Activated CD4-positive, alpha-beta memory T cell treated with anti-CD3 and anti-CD28 coated beads for 36 hours (primary cell): ENCODE measurements around the gene PLCB1. TPM values are rescaled to one million over a fixed set of nuclear protein-coding genes. Genes with fewer than 3 reads are reported as not detected.

Source experiments
- CTCF ChIA-PET: fragments of 350-600 bp; sonication (Branson Sonifier 250); formaldehyde crosslinking; loops from one replicate; lab custom pipeline; 2021; ENCODE audit warnings: antibody characterized with exemption, inconsistent platforms; lab: Charles Lee
- POLR2A ChIA-PET: fragments of 350-600 bp; sonication (Branson Sonifier 250); formaldehyde crosslinking; loops from one replicate; lab custom pipeline; 2021; ENCODE audit warnings: antibody characterized with exemption; lab: Charles Lee
- DNase-seq: peaks from one replicate; pipeline ENCODE4 v3.0.0-alpha.2; 2020
- H3K27ac Mint-ChIP-seq: one replicate; pipeline ENCODE4 v1.8.0; 2021; ENCODE audit warnings: mixed read lengths
- H3K27me3 Mint-ChIP-seq: one replicate; pipeline ENCODE4 v1.8.0; 2021; ENCODE audit warnings: mixed read lengths
- H3K36me3 Mint-ChIP-seq: one replicate; pipeline ENCODE4 v1.8.0; 2021; ENCODE audit warnings: mixed read lengths
- H3K4me1 Mint-ChIP-seq: one replicate; pipeline ENCODE4 v1.8.0; 2021; ENCODE audit warnings: low read depth, mixed read lengths
- H3K4me3 Mint-ChIP-seq: one replicate; pipeline ENCODE4 v1.8.0; 2021; ENCODE audit warnings: mild to moderate bottlenecking, mixed read lengths
- H3K9me3 Mint-ChIP-seq: one replicate; pipeline ENCODE4 v1.8.0; 2021; ENCODE audit warnings: mixed read lengths
- intact Hi-C: fragments of 100-400 bp; cut with micrococcal nuclease; formaldehyde crosslinking; loops from one replicate; pipeline ENCODE4 v1.15.1; 2023
- total RNA-seq, 2 experiments: library from RNA; stranded (reverse); gene quantifications; one replicate each; pipeline ENCODE4 v1.2.3, GENCODE V29; 2021

Gene PLCB1
- total RNA-seq, 2 experiments from 2014 or later = 3.9 to 4.0 TPM

- Mint-ChIP-seq H3K4me3 (no peak overlapping the region), H3K36me3 (no peaks in the 10 kb centered on the region), H3K27me3 (peaks cover 5% of the 10 kb centered on the region), H3K27ac (no peak overlapping the region), H3K4me1 (peaks cover 25% of the 10 kb centered on the region), H3K9me3 (no peaks in the 10 kb centered on the region)
- ChIA-PET CTCF (no interaction called here), POLR2A (no interaction called here)
- no peak for DNase-seq
- intact Hi-C loops = loop anchor here (10.0 kb wide), 1 partner anchor 57 kb away; no protein-coding TSS in a partner anchor
Measured at GRCh38 chr20:8271727-8272126, 139.7 kb downstream of the PLCB1 start.

- Mint-ChIP-seq H3K4me3 (no peak overlapping the region), H3K9me3 (no peaks in the 10 kb centered on the region), H3K27me3 (peaks cover 5% of the 10 kb centered on the region), H3K36me3 (no peaks in the 10 kb centered on the region), H3K27ac (no peak overlapping the region), H3K4me1 (peaks cover 25% of the 10 kb centered on the region)
- intact Hi-C loops = loop anchor here (10.0 kb wide), 1 partner anchor 58 kb away; no protein-coding TSS in a partner anchor
- no peak for DNase-seq
- ChIA-PET CTCF (interaction anchor here (0.6 kb wide), 1 partner anchor 79 kb away, joined by 4 read pairs; no protein-coding TSS in a partner anchor), POLR2A (no interaction called here)
Measured at GRCh38 chr20:8272766-8273165, 140.7 kb downstream of the PLCB1 start.

GRCh38 chr20:8284902-8285301, 152.8 kb downstream of the PLCB1 start:
- H3K4me1 Mint-ChIP-seq = no peaks in the 10 kb centered on the region
- intact Hi-C loops = no loop called here
- no peak overlapping the region for H3K27ac Mint-ChIP-seq
- no peaks in the 10 kb centered on the region for H3K36me3 Mint-ChIP-seq
- no peak overlapping the region for H3K4me3 Mint-ChIP-seq
- no peaks in the 10 kb centered on the region for H3K9me3 Mint-ChIP-seq
- CTCF ChIA-PET = no interaction called here
- POLR2A ChIA-PET = no interaction called here
- no peaks in the 10 kb centered on the region for H3K27me3 Mint-ChIP-seq
- no peak for DNase-seq

- intact Hi-C loops = no loop called here
- ChIA-PET POLR2A (interaction anchor here (1.2 kb wide), 1 partner anchor 11 kb away, joined by 3 read pairs; no protein-coding TSS in a partner anchor), CTCF (no interaction called here)
- no peak overlapping the region for H3K4me3 Mint-ChIP-seq
- H3K36me3 Mint-ChIP-seq = no peaks in the 10 kb centered on the region
- no peaks in the 10 kb centered on the region for H3K27me3 Mint-ChIP-seq
- H3K27ac Mint-ChIP-seq = no peak overlapping the region
- no peak for DNase-seq
- no peaks in the 10 kb centered on the region for H3K9me3 Mint-ChIP-seq
- H3K4me1 Mint-ChIP-seq = no peaks in the 10 kb centered on the region
Measured at GRCh38 chr20:8287340-8287739, 155.3 kb downstream of the PLCB1 start.

- H3K4me1 Mint-ChIP-seq = no peaks in the 10 kb centered on the region
- DNase-seq = no peak
- no peak overlapping the region for H3K27ac Mint-ChIP-seq
- no peaks in the 10 kb centered on the region for H3K27me3 Mint-ChIP-seq
- H3K36me3 Mint-ChIP-seq = no peaks in the 10 kb centered on the region
- intact Hi-C loops = no loop called here
- H3K9me3 Mint-ChIP-seq = no peaks in the 10 kb centered on the region
- ChIA-PET POLR2A (no interaction called here), CTCF (interaction anchor here (1.0 to 1.5 kb wide), 2 partner anchors 9 to 13 kb away, joined by 3 read pairs; no protein-coding TSS in a partner anchor)
- H3K4me3 Mint-ChIP-seq = no peak overlapping the region
Measured at GRCh38 chr20:8291200-8291599, 159.1 kb downstream of the PLCB1 start.

- intact Hi-C loops = no loop called here
- H3K4me3 Mint-ChIP-seq = no peak overlapping the region
- POLR2A ChIA-PET = no interaction called here
- H3K9me3 Mint-ChIP-seq = no peaks in the 10 kb centered on the region
- no peaks in the 10 kb centered on the region for H3K27me3 Mint-ChIP-seq
- H3K4me1 Mint-ChIP-seq = no peaks in the 10 kb centered on the region
- DNase-seq = no peak
- CTCF ChIA-PET = interaction anchor here (1.5 kb wide), 1 partner anchor 9 kb away, joined by 3 read pairs; no protein-coding TSS in a partner anchor
- no peak overlapping the region for H3K27ac Mint-ChIP-seq
- no peaks in the 10 kb centered on the region for H3K36me3 Mint-ChIP-seq
Measured at GRCh38 chr20:8291873-8292272, 159.8 kb downstream of the PLCB1 start.

GRCh38 chr20:8292793-8293192, 160.7 kb downstream of the PLCB1 start:
- Mint-ChIP-seq H3K36me3 (no peaks in the 10 kb centered on the region), H3K4me3 (no peak overlapping the region), H3K4me1 (no peaks in the 10 kb centered on the region), H3K9me3 (no peaks in the 10 kb centered on the region), H3K27ac (no peak overlapping the region), H3K27me3 (no peaks in the 10 kb centered on the region)
- intact Hi-C loops = no loop called here
- no peak for DNase-seq
- POLR2A ChIA-PET = no interaction called here
- CTCF ChIA-PET = no interaction called here

GRCh38 chr20:8293750-8294149, 161.7 kb downstream of the PLCB1 start:
- DNase-seq = no peak
- ChIA-PET POLR2A (no interaction called here), CTCF (no interaction called here)
- no peak overlapping the region for H3K27ac Mint-ChIP-seq
- H3K9me3 Mint-ChIP-seq = no peaks in the 10 kb centered on the region
- no peak overlapping the region for H3K4me3 Mint-ChIP-seq
- H3K27me3 Mint-ChIP-seq = no peaks in the 10 kb centered on the region
- intact Hi-C loops = no loop called here
- no peaks in the 10 kb centered on the region for H3K36me3 Mint-ChIP-seq
- H3K4me1 Mint-ChIP-seq = no peaks in the 10 kb centered on the region

- Mint-ChIP-seq H3K4me3 (no peak overlapping the region), H3K27me3 (no peaks in the 10 kb centered on the region), H3K27ac (no peak overlapping the region), H3K9me3 (no peaks in the 10 kb centered on the region), H3K4me1 (no peaks in the 10 kb centered on the region), H3K36me3 (no peaks in the 10 kb centered on the region)
- ChIA-PET POLR2A (no interaction called here), CTCF (no interaction called here)
- DNase-seq = no peak
- intact Hi-C loops = no loop called here
Measured at GRCh38 chr20:8296536-8296935, 164.5 kb downstream of the PLCB1 start.

- ChIA-PET CTCF (no interaction called here), POLR2A (no interaction called here)
- Mint-ChIP-seq H3K4me3 (no peak overlapping the region), H3K36me3 (no peaks in the 10 kb centered on the region), H3K27ac (no peak overlapping the region), H3K27me3 (no peaks in the 10 kb centered on the region), H3K9me3 (no peaks in the 10 kb centered on the region), H3K4me1 (no peaks in the 10 kb centered on the region)
- intact Hi-C loops = no loop called here
- no peak for DNase-seq
Measured at GRCh38 chr20:8298426-8299043, 166.5 kb downstream of the PLCB1 start.

- H3K27ac Mint-ChIP-seq = no peak overlapping the region
- ChIA-PET CTCF (interaction anchor here (1.0 to 1.2 kb wide), 3 partner anchors 8 to 422 kb away, joined by 3 to 4 read pairs (median 3); no protein-coding TSS in a partner anchor), POLR2A (interaction anchor here (0.5 kb wide), 1 partner anchor 113 kb away, joined by 3 read pairs; no protein-coding TSS in a partner anchor)
- no peaks in the 10 kb centered on the region for H3K36me3 Mint-ChIP-seq
- no peak overlapping the region for H3K4me3 Mint-ChIP-seq
- no peaks in the 10 kb centered on the region for H3K27me3 Mint-ChIP-seq
- H3K9me3 Mint-ChIP-seq = no peaks in the 10 kb centered on the region
- intact Hi-C loops = no loop called here
- no peaks in the 10 kb centered on the region for H3K4me1 Mint-ChIP-seq
- DNase-seq = no peak
Measured at GRCh38 chr20:8299921-8300320, 167.9 kb downstream of the PLCB1 start.

GRCh38 chr20:8301655-8302054, 169.6 kb downstream of the PLCB1 start:
- Mint-ChIP-seq H3K27ac (no peak overlapping the region), H3K36me3 (no peaks in the 10 kb centered on the region), H3K4me1 (peaks cover 6% of the 10 kb centered on the region), H3K27me3 (no peaks in the 10 kb centered on the region), H3K4me3 (no peak overlapping the region), H3K9me3 (no peaks in the 10 kb centered on the region)
- intact Hi-C loops = no loop called here
- POLR2A ChIA-PET = no interaction called here
- CTCF ChIA-PET = no interaction called here
- DNase-seq = no peak

- Mint-ChIP-seq H3K4me3 (no peak overlapping the region), H3K4me1 (peaks cover 6% of the 10 kb centered on the region), H3K27me3 (no peaks in the 10 kb centered on the region), H3K27ac (no peak overlapping the region), H3K36me3 (no peaks in the 10 kb centered on the region), H3K9me3 (no peaks in the 10 kb centered on the region)
- CTCF ChIA-PET = interaction anchor here (1.0 to 1.5 kb wide), 4 partner anchors 13 to 260 kb away, joined by 3 to 5 read pairs (median 4); partner anchors contain the start of gene PLCB1
- intact Hi-C loops = loop anchor here (2.0 kb wide), 1 partner anchor 261 kb away; no protein-coding TSS in a partner anchor
- DNase-seq = no peak
- POLR2A ChIA-PET = no interaction called here
Measured at GRCh38 chr20:8303651-8304050, 171.6 kb downstream of the PLCB1 start.
